GM12878 (cell line): ENCODE measurements around the gene CARD9. TPM values are rescaled to one million over a fixed set of nuclear protein-coding genes. Genes with fewer than 3 reads are reported as not detected.

Source experiments
- ATAC-seq: fragments of 200-7000 bp; cut with Tn5 transposase; 3 replicates; pipeline ENCODE4 v1.9.1; 2020; ENCODE audit warnings: mild to moderate bottlenecking, moderate library complexity
- BruUV-seq: library from RNA; stranded (reverse); fragments of 400-500 nt; replicated peaks from 2 replicates; lab custom pipeline; 2021; lab: Mats Ljungman, UMichigan
- CTCF ChIA-PET: fragments of 300-600 bp; sonication (Branson Sonifier 250); formaldehyde crosslinking; extraction: SDS; loops from one replicate; lab custom pipeline; 2021; ENCODE audit warnings: inconsistent platforms; lab: Yijun Ruan, JAX
- POLR2A ChIA-PET: fragments of 350-600 bp; formaldehyde crosslinking; extraction: SDS; loops from one replicate; lab custom pipeline; 2021; ENCODE audit warnings: inconsistent platforms; lab: Charles Lee
- RAD21 ChIA-PET: fragments of 300-600 bp; sonication (Branson Sonifier 250); formaldehyde crosslinking; loops from one replicate; lab custom pipeline; 2023; ENCODE audit warnings: antibody characterized with exemption; ENCODE audit not compliant: unreplicated experiment; lab: Charles Lee
- SMC1A ChIA-PET: fragments of 300-600 bp; sonication (Branson Sonifier 250); formaldehyde crosslinking; loops from one replicate; lab custom pipeline; 2023; ENCODE audit not compliant: unreplicated experiment, uncharacterized antibody; lab: Charles Lee
- DNase-seq: peaks from one replicate; pipeline ENCODE4 v3.0.0-alpha.2; 2011; ENCODE audit warnings: low read depth, low spot score
- FAIRE-seq: peaks from 3 replicates; lab custom pipeline; 2011; peaks lifted over from hg19 to GRCh38; lab: Jason Lieb, UNC
- H2AFZ ChIP-seq: 2 replicates; pipeline ENCODE4 v1.6.0; 2011; ENCODE audit warnings: low read depth, low read length, control low read depth; ENCODE audit not compliant: control insufficient read depth
- H3K27ac ChIP-seq: 2 replicates; pipeline ENCODE4 v1.5.1; 2011; ENCODE audit warnings: control low read depth; ENCODE audit not compliant: control insufficient read depth, insufficient read depth
- H3K27me3 ChIP-seq, 2 experiments: replicated peaks in 1 of 2; 2 replicates each; pipeline versions ENCODE4 v1.6.0 to v1.6.1; 2011; ENCODE audit warnings: low read length in 1 of 2; ENCODE audit not compliant: control insufficient read depth in 2 of 2, insufficient read depth in 2 of 2
- H3K36me3 ChIP-seq, 2 experiments: 2 replicates each; pipeline ENCODE4 v1.5.1; 2011; ENCODE audit warnings: low read length in 1 of 2; ENCODE audit not compliant: control insufficient read depth in 2 of 2, insufficient read depth in 2 of 2
- H3K4me1 ChIP-seq: 2 replicates; pipeline ENCODE4 v1.6.1; 2011; ENCODE audit warnings: mild to moderate bottlenecking, low read length, moderate library complexity, mixed read lengths; ENCODE audit not compliant: control insufficient read depth, insufficient read depth
- H3K4me2 ChIP-seq: 2 replicates; pipeline ENCODE4 v1.6.0; 2011; ENCODE audit warnings: control low read depth; ENCODE audit not compliant: control insufficient read depth, insufficient read depth
- H3K4me3 ChIP-seq: fragments of 200-600 bp; sonication (generic); 2 replicates; pipeline ENCODE4 v1.5.1; 2016
- H3K79me2 ChIP-seq: 2 replicates; pipeline ENCODE4 v1.6.0; 2011; ENCODE audit warnings: low read length; ENCODE audit not compliant: control insufficient read depth, insufficient read depth
- H3K9ac ChIP-seq: 2 replicates; pipeline ENCODE4 v1.8.0; 2011; ENCODE audit warnings: low read length, control low read depth, mixed read lengths; ENCODE audit not compliant: control insufficient read depth, insufficient read depth
- H3K9me3 ChIP-seq: replicated peaks from 3 replicates; pipeline ENCODE4 v1.5.1; 2011; ENCODE audit warnings: mild to moderate bottlenecking, low read length; ENCODE audit not compliant: control insufficient read depth, insufficient read depth
- H4K20me1 ChIP-seq: 2 replicates; pipeline ENCODE4 v1.6.0; 2011; ENCODE audit not compliant: control insufficient read depth, insufficient read depth
- MEF2B ChIP-seq: fragments of 450-650 bp; IDR thresholded peaks from 2 replicates; pipeline ENCODE4 v1.6.1; 2018; ENCODE audit warnings: mild to moderate bottlenecking, moderate library complexity; ENCODE audit not compliant: partially characterized antibody, poor library complexity, severe bottlenecking
- MYB ChIP-seq: fragments of 150-350 bp; IDR thresholded peaks from 2 replicates; pipeline ENCODE4 v1.6.1; 2014; ENCODE audit warnings: mild to moderate bottlenecking, low read depth, low read length, borderline replicate concordance
- STAT3 ChIP-seq: IDR thresholded peaks from 2 replicates; pipeline ENCODE4 v1.6.1; 2011; ENCODE audit warnings: low read depth, low read length, improper control_type of control experiment
- YBX1 ChIP-seq: fragments of 450-650 bp; IDR thresholded peaks from 2 replicates; pipeline ENCODE4 v1.6.1; 2016; ENCODE audit warnings: antibody characterized with exemption
- ZSCAN29 ChIP-seq: fragments of 450-650 bp; IDR thresholded peaks from 2 replicates; pipeline ENCODE4 v1.6.1; 2017; ENCODE audit warnings: mild to moderate bottlenecking, moderate library complexity
- WGBS: methylation state at CpG from one replicate; pipeline ENCODE4 v1.1.6; 2016; ENCODE audit warnings: low lambda C conversion rate; ENCODE audit not compliant: insufficient replicate concordance, insufficient coverage; ENCODE audit errors: missing lambda C conversion rate; 5-methylcytosine and 5-hydroxymethylcytosine counted together
- in situ Hi-C: fragments of 300-500 bp; cut with MboI; formaldehyde crosslinking; loops from 9 replicates; pipeline ENCODE4 v1.14.3; 2018; ENCODE audit warnings: mixed read lengths
- intact Hi-C: fragments of 100-400 bp; cut with micrococcal nuclease; formaldehyde crosslinking; loops from one replicate; pipeline ENCODE4 v1.14.2; 2022; ENCODE audit not compliant: unreplicated experiment
- polyA plus RNA-seq, 11 experiments: library from polyadenylated mRNA; depleted of rRNA in 4 of 11; unstranded in 6 of 11; stranded (reverse) in 5 of 11; fragments of >200 nt; fragmentation: Nextera tagmentation in 4 of 11; fragmentation: Illumina TruSeq in 1 of 11; extraction: Ambion mirVana in 4 of 11; extraction: Trizol in 1 of 11; gene quantifications; 1 replicate in 1 of 11; 2 replicates in 10 of 11; pipeline versions ENCODE4 v1.2.1 to v1.2.3, GENCODE V29; 2011 to 2016; ENCODE audit warnings: inconsistent platforms in 2 of 11, missing spikeins in 2 of 11, low read depth in 1 of 11
- total RNA-seq, 4 experiments: library from RNA; depleted of rRNA in 3 of 4; stranded (reverse); fragments of >200 nt in 3 of 4; fragmentation: Illumina TruSeq in 1 of 4; extraction: Trizol in 1 of 4; gene quantifications; 2 replicates each; pipeline versions ENCODE4 v1.2.1 to v1.2.3, GENCODE V29; 2013 to 2021
- TF ChIP-seq, protein P1 (sequence below): fragments of 150-350 bp; IDR thresholded peaks from 2 replicates; pipeline ENCODE4 v1.6.1; 2014; ENCODE audit warnings: mild to moderate bottlenecking, low read depth, low read length
- TF ChIP-seq, protein P2 (sequence below), 3 experiments: IDR thresholded peaks in 2 of 3; conservative IDR thresholded peaks in 1 of 3; 2 replicates each; pipeline ENCODE4 v1.5.1; 2011; ENCODE audit warnings: low read depth in 3 of 3, low read length in 3 of 3, mild to moderate bottlenecking in 3 of 3, control low read depth in 2 of 3, moderate library complexity in 2 of 3, inconsistent platforms in 1 of 3, mixed read lengths in 1 of 3; ENCODE audit not compliant: control insufficient read depth in 2 of 3, insufficient read depth in 1 of 3; ENCODE audit errors: extremely low read depth in 1 of 3

CARD9 gene
- total and polyA plus RNA-seq, 10 of the 15 experiments (the other 5 are each of a cell fraction or from before 2014, with no cell fraction given) = 0.11 to 4.9 (median 1.8) TPM; not detected in 1

DNA sequence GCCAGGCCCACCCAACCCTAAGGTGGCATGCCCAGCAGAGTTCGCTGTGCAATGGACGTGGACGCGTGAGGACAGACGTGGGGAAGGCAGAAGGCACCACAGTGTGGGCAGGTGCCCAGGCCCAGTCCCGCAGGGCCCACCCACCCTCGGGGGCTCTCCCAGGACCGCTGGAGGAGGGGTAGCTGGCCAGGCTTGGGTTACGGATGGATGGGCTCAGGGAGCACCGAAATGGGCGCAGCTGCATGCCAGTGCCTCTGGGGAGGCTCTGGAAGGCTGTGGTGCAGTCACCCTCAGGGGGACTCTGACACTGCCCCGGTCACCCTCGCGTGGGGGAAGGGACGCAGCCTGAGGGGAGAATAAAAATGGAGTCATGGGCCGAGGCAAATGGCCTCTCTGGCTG is 55.8 kb downstream of the CARD9 start:
- FAIRE-seq = no peak

More for the DNA sequence above, 55.8 kb downstream of the CARD9 start:
- in situ Hi-C loops = no loop called here
- Histone ChIP-seq H3K27me3 (peaks cover 2 to 7% of the 10 kb centered on the region in 2 experiments), H3K79me2 (no peaks in the 10 kb centered on the region), H3K36me3 (no peaks in the 10 kb centered on the region), H3K27ac (no peak overlapping the region)
- BruUV-seq = no TSS peak
- TF ChIP-seq, protein P1, sequence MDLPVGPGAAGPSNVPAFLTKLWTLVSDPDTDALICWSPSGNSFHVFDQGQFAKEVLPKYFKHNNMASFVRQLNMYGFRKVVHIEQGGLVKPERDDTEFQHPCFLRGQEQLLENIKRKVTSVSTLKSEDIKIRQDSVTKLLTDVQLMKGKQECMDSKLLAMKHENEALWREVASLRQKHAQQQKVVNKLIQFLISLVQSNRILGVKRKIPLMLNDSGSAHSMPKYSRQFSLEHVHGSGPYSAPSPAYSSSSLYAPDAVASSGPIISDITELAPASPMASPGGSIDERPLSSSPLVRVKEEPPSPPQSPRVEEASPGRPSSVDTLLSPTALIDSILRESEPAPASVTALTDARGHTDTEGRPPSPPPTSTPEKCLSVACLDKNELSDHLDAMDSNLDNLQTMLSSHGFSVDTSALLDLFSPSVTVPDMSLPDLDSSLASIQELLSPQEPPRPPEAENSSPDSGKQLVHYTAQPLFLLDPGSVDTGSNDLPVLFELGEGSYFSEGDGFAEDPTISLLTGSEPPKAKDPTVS = no peak
- TF ChIP-seq ZSCAN29 (no peak), MEF2B (no peak), MYB (no peak), STAT3 (no peak), YBX1 (no peak)
- TF ChIP-seq, protein P2, sequence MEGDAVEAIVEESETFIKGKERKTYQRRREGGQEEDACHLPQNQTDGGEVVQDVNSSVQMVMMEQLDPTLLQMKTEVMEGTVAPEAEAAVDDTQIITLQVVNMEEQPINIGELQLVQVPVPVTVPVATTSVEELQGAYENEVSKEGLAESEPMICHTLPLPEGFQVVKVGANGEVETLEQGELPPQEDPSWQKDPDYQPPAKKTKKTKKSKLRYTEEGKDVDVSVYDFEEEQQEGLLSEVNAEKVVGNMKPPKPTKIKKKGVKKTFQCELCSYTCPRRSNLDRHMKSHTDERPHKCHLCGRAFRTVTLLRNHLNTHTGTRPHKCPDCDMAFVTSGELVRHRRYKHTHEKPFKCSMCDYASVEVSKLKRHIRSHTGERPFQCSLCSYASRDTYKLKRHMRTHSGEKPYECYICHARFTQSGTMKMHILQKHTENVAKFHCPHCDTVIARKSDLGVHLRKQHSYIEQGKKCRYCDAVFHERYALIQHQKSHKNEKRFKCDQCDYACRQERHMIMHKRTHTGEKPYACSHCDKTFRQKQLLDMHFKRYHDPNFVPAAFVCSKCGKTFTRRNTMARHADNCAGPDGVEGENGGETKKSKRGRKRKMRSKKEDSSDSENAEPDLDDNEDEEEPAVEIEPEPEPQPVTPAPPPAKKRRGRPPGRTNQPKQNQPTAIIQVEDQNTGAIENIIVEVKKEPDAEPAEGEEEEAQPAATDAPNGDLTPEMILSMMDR (IDR thresholded peaks at IDR 0.05 in 2 of 3, conservative IDR thresholded peaks at IDR 0.05 in 1 of 3; ENCODE audit: control insufficient read depth in 2 of 3, extremely low read depth in 1 of 3, insufficient read depth in 1 of 3, low read depth in 3 of 3, low read length in 3 of 3) = no peak
- TF ChIP-seq, all 136 proteins: peak for 0
- H3K9me3 ChIP-seq = peaks cover 10% of the 10 kb centered on the region; the same call in 2 of the 3 replicates
- no peak overlapping the region for H2AFZ ChIP-seq
- DNase-seq = no peak
- intact Hi-C loops = no loop called here
- H3K4me1 ChIP-seq = no peaks in the 10 kb centered on the region
- no peaks in the 10 kb centered on the region for H4K20me1 ChIP-seq
- ChIA-PET RAD21 (no interaction called here), POLR2A (no interaction called here), CTCF (no interaction called here), SMC1A (no interaction called here)
- ATAC-seq = no peak
- no peak overlapping the region for H3K9ac ChIP-seq
- no peak overlapping the region for H3K4me3 ChIP-seq
- WGBS = 11% methylated on average over 16 of the region's 16 CpGs
- H3K4me2 ChIP-seq = no peak overlapping the region
